ENCODE results near the gene PAPSS1. TPM values are rescaled to one million over a fixed set of nuclear protein-coding genes. Genes with fewer than 3 reads are reported as not detected.

PAPSS1 gene
- total RNA-seq, 1 donor from 2014 or later, result 68.2 TPM

DNA sequence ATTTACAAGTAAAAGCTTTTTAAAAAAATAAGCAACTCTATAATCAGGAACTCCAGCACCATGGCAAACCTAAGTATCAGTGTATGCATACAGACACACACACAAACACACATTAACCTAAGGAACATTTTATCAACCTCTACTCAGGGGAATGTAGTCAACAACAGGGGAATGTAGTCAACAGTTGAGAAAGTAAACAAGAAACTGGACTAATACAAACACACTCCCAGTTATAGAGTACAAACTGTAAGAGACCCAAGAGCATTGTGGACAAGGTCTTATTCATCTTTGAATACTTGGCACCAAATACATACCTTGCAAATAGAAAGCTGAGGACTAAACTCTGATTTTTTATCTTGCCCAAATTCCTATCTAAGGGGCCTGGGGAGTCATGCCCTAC lies 36.2 kb downstream of the PAPSS1 start:
- no peak overlapping the region for H3K27ac ChIP-seq
- ATAC-seq (peak; percentile 91 to 96), DNase-seq (no peak)
- H3K36me3 ChIP-seq, result peaks cover 22% of the 10 kb centered on the region
- no peak overlapping the region for H3K4me3 ChIP-seq
- no peaks in the 10 kb centered on the region for H3K4me1 ChIP-seq
- intact Hi-C loops (cut with DNase I), result no loop called here
- H3K27me3 ChIP-seq (ENCODE audit: low read depth), result no peaks in the 10 kb centered on the region
- no peak for TF ChIP-seq CTCF (IDR thresholded peaks at IDR 0.05)
- H3K9me3 ChIP-seq, result no peaks in the 10 kb centered on the region

DNA sequence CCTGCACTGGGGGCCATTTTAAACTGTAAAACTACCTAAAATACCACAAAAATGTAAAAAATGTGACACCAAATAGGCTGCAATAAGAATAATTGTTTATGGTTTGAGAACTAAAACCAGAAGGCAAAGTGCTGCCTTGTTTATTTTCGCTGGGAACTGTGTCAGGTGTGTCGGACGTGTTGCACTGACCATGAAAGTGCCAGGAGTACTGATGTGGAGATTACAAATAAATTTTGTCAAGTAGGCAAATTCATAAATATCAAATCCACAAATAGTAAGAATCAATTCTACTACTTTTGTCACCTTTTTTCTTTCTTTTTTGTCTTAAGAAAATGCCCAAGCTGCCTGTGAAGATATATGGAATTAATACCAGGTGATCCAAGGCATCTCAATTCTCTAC lies 37.7 kb downstream of the PAPSS1 start:
- no peaks in the 10 kb centered on the region for H3K4me1 ChIP-seq
- ATAC-seq, result no peak
- DNase-seq, result no peak
- intact Hi-C loops (cut with DNase I), result no loop called here
- no peaks in the 10 kb centered on the region for H3K9me3 ChIP-seq
- H3K27ac ChIP-seq, result no peak overlapping the region
- no peaks in the 10 kb centered on the region for H3K27me3 ChIP-seq (ENCODE audit: low read depth)
- H3K36me3 ChIP-seq, result peaks cover 28% of the 10 kb centered on the region
- H3K4me3 ChIP-seq, result no peak overlapping the region
- TF ChIP-seq CTCF (IDR thresholded peaks at IDR 0.05), result no peak

- Histone ChIP-seq H3K27ac (no peak overlapping the region), H3K9me3 (no peaks in the 10 kb centered on the region), H3K27me3 (ENCODE audit: low read depth) (no peaks in the 10 kb centered on the region), H3K36me3 (peaks cover 9% of the 10 kb centered on the region), H3K4me3 (no peak overlapping the region), H3K4me1 (no peaks in the 10 kb centered on the region)
- no peak for DNase-seq
- ATAC-seq, result no peak
- TF ChIP-seq CTCF (IDR thresholded peaks at IDR 0.05), result no peak
- intact Hi-C loops (cut with DNase I), result no loop called here
Observed at GRCh38 chr4:107669068-107669467, 51.0 kb downstream of the PAPSS1 start.

GRCh38 chr4:107666134-107666533 lies 53.9 kb downstream of the PAPSS1 start:
- peaks cover 9% of the 10 kb centered on the region for H3K36me3 ChIP-seq
- DNase-seq (no peak), ATAC-seq (no peak)
- no peak overlapping the region for H3K4me3 ChIP-seq
- H3K4me1 ChIP-seq, result no peaks in the 10 kb centered on the region
- no peak overlapping the region for H3K27ac ChIP-seq
- H3K27me3 ChIP-seq (ENCODE audit: low read depth), result no peaks in the 10 kb centered on the region
- TF ChIP-seq CTCF (IDR thresholded peaks at IDR 0.05), result peak; percentile 23
- H3K9me3 ChIP-seq, result no peaks in the 10 kb centered on the region
- intact Hi-C loops (cut with DNase I), result no loop called here

DNA sequence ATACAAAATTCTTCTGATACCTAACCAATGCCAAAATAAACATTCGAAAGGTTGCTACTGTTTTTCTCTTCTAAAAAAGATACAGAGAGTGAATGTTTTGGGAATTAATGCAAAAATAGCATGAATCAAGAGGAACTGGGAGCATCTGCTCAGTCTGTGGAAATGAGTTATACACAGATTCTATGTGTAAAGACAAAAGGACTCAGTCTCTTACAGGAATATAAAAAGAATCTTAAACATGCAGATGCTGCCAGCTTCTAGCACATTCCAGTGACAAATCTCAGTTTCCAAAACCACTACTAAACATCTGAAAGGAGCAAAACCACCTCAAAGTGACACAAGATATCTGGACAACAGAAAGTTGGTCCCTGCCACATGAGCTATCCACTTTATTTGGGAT lies 55.0 kb downstream of the PAPSS1 start:
- Histone ChIP-seq H3K4me3 (no peak overlapping the region), H3K27me3 (ENCODE audit: low read depth) (no peaks in the 10 kb centered on the region), H3K4me1 (no peaks in the 10 kb centered on the region), H3K36me3 (peaks cover 9% of the 10 kb centered on the region), H3K9me3 (no peaks in the 10 kb centered on the region), H3K27ac (no peak overlapping the region)
- TF ChIP-seq CTCF (IDR thresholded peaks at IDR 0.05), result no peak
- ATAC-seq, result no peak
- intact Hi-C loops (cut with DNase I), result no loop called here
- no peak for DNase-seq
